GM18951 (cell line): ENCODE results near the gene ZNF76.

Experiments used
- POLR2A ChIP-seq: IDR thresholded peaks from 4 replicates; pipeline ENCODE4 v1.6.1; 2011; ENCODE audit warnings: mild to moderate bottlenecking; ENCODE audit not compliant: insufficient read length, insufficient read depth; ENCODE audit errors: extremely low read depth
- in situ Hi-C: fragments of 300-500 bp; cut with MboI; formaldehyde crosslinking; loops from one replicate; pipeline ENCODE4 v1.12.0; 2022; ENCODE audit warnings: low sequenced_read_pairs, mixed read lengths, inconsistent platforms; ENCODE audit not compliant: unreplicated experiment

ZNF76 gene

GRCh38 chr6:35309611-35310264 is 50.2 kb downstream of the ZNF76 start:
- no peak for TF ChIP-seq POLR2A
- in situ Hi-C loops: loop anchor here (25.0 kb wide), 1 partner anchor 428 kb away; the partner anchor contains the start of gene ARMC12

- in situ Hi-C loops: loop anchor here (25.0 kb wide), 1 partner anchor 427 kb away; the partner anchor contains the start of gene ARMC12
- TF ChIP-seq POLR2A: no peak
These were observed 50.8 kb downstream of the ZNF76 start for GRCh38 chr6:35310265-35310831.

DNA sequence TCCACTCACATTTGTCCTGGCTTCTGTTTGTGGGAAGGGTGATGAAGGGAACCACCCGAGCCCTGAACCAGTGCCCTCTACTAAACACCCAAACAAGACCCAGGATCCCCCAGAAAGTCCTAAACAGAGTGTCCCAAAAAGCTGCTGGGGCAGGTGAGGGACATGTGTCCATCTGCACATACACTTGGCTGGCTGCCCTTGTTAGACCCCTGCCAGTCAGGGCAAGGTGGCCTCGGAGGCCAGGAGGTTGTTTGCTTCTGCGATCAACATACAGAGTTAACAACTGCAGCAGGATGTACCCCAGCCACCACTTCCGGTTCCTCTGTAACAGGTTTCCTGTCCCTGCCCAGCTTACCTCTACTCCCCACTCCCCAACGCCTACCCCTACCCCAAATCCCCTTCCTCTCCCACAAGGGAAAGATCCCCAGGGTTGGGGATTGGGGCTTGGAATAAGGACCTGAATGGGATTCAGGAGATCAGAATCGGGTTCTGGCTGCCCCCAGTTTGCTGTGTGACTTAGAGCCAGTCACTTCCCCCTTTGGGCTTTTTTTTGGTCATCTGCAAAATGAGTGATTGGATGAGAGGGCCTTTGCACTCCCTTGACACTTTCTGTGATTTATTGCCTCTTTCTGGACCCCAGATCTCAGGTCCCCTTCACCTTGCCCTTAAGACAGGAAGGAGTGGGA is 52.0 kb downstream of the ZNF76 start:
- in situ Hi-C loops: loop anchor here (25.0 kb wide), 1 partner anchor 426 kb away; the partner anchor contains the start of gene ARMC12
- TF ChIP-seq POLR2A: no peak

DNA sequence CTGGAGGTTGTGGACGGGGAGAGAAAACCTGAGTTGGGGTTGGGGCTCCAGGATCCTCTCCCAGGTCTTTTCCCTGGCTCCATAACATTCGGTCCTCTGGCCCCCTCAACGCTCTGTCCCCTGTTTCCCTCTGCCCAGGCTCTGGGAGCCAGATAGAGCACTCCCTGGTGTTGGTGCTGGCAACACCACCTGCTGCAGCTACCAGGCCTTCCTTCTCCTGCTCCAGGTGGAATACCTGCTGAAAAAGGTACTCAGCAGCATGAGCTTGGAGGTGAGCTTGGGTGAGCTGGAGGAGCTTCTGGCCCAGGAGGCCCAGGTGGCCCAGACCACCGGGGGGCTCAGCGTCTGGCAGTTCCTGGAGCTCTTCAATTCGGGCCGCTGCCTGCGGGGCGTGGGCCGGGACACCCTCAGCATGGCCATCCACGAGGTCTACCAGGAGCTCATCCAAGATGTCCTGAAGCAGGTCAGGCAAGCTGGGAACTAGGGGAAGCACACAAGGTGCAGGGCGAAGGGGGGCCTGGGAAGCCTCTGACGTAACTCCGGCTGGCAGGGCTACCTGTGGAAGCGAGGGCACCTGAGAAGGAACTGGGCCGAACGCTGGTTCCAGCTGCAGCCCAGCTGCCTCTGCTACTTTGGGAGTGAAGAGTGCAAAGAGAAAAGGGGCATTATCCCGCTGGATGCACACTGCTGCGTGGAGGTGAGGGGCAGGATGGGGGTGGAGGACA is 52.7 kb downstream of the ZNF76 start:
- in situ Hi-C loops: loop anchor here (25.0 kb wide), 1 partner anchor 425 kb away; the partner anchor contains the start of gene ARMC12
- TF ChIP-seq POLR2A: no peak

DNA sequence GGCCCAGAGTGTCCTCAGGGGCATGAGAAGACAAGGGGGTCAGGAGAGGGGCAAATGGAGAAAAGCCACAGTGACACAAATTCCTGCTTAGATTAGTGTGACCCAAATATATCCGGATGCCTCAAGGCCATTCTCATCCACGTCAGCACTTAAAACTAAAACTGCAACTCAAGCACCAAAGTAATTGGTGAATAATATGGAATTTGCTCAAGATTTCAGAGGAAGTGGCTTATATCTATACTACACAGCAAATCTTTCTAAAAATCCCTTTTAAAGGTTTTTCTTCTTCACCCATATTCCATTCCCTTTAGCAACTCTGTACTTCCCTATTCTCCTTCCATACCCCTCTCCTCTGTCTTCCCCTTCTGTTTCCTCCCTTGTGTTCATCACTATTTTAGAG is 53.3 kb downstream of the ZNF76 start:
- in situ Hi-C loops: loop anchor here (25.0 kb wide), 1 partner anchor 424 kb away; the partner anchor contains the start of gene ARMC12
- no peak for TF ChIP-seq POLR2A

DNA sequence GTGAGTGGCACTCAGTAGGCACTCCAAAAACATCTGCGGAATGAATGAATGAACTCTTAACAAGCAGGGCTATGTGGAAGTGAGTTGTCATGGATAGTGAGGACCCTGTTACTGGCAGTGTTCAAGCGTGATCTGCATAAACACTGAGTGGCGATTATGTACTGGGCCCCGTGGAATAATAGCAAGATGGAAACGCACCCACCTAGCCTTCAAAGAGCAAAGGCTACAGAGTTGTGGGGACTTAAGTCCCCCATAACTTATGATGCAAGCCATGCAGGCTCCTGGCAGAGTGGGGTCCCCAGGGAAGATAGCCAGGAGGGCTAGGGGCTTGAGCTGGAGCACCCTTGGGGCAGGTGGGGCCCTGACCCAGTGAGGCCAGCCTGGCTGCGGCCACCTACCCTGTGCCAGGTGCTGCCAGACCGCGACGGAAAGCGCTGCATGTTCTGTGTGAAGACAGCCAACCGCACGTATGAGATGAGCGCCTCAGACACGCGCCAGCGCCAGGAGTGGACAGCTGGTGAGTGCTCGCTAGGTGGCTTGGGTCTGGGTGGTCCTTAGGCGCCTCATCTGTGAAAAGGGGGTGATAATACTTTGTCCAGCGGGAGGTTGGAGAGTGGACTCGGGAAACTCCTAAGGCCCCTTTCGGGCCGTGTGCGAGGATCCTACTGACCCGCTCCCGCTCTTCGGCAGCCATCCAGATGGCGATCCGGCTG is 58.1 kb downstream of the ZNF76 start:
- in situ Hi-C loops: loop anchor here (25.0 kb wide), 1 partner anchor 420 kb away; the partner anchor contains the start of gene ARMC12

DNA sequence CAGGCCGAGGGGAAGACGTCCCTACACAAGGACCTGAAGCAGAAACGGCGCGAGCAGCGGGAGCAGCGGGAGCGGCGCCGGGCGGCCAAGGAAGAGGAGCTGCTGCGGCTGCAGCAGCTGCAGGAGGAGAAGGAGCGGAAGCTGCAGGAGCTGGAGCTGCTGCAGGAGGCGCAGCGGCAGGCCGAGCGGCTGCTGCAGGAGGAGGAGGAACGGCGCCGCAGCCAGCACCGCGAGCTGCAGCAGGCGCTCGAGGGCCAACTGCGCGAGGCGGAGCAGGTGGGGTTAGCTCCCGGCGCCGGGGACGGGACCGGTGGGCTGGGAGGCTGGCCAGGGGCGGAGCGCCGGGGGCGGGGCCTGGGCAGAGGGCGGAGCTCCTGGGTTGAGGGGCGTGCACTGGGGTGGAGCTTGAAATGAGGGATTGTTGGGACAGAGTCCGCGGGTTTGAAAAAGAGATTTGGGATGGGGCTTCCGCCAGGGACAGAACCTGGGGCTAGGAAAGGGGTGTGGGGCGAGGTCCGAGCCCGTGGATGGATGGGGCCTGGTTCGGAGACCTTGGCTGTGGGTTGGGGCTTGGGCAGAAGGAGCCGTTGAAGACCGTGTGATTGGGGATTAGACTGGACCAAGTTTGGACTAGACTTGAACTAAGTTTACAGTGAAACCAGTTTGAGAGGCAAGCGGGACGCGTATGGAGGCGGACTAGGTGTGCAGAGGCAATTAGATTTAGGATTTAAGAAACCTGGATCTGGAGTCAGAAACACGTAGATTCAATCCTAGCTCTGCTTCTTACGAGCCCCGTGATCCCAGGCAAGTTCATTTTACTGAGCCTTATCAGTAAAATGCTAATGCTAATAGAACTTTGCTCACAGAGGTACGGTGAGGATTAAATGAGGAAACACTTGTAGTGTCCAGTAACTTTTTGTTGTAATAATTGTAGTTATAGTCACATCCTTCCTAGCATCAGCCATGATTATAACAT is 58.9 kb downstream of the ZNF76 start:
- no peak for TF ChIP-seq POLR2A
- in situ Hi-C loops: loop anchor here (25.0 kb wide), 1 partner anchor 419 kb away; the partner anchor contains the start of gene ARMC12

More for the DNA sequence above, 58.1 kb downstream of the ZNF76 start:
- TF ChIP-seq POLR2A: no peak

- in situ Hi-C loops: loop anchor here (25.0 kb wide), 1 partner anchor 418 kb away; the partner anchor contains the start of gene ARMC12
- no peak for TF ChIP-seq POLR2A
These were observed 60.0 kb downstream of the ZNF76 start for GRCh38 chr6:35319346-35320030.

DNA sequence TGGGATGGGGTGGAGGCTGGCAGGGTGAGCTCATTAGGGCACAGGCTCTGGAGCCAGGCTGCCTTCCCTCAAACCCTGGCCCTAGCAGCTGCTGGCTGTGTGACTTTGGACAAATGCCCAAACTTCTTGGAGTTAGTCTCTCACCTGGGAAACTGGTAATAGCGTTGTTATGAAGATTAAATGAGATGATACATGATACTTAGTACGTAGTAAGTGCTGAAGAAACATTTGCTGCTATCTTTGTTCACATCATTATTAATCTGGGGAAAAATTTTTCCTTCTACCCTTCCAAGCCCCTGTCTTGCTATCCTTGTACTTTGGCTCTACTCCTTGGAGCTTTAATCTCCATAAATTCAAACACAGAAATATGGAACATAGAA is 60.5 kb downstream of the ZNF76 start:
- TF ChIP-seq POLR2A: no peak
- in situ Hi-C loops: loop anchor here (25.0 kb wide), 1 partner anchor 417 kb away; the partner anchor contains the start of gene ARMC12

DNA sequence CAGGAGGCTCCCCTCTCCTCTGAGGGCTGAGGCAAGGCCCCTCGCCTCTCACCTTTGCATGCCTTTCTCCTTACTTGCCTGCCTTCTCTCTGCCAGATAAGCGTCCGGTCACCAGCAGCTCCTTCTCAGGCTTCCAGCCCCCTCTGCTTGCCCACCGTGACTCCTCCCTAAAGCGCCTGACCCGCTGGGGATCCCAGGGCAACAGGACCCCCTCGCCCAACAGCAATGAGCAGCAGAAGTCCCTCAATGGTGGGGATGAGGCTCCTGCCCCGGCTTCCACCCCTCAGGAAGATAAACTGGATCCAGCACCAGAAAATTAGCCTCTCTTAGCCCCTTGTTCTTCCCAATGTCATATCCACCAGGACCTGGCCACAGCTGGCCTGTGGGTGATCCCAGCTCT is 61.6 kb downstream of the ZNF76 start:
- in situ Hi-C loops: loop anchor here (25.0 kb wide), 1 partner anchor 416 kb away; the partner anchor contains the start of gene ARMC12

More for the DNA sequence above, 61.6 kb downstream of the ZNF76 start:
- no peak for TF ChIP-seq POLR2A
